ENCODE measurements around the gene CDC123.
"Not testable (repeated sequence)": the region's sequence is repeated elsewhere in the genome, so short reads cannot be mapped to it uniquely, and the experiment has no call there.

CDC123 gene

GRCh38 chr10:12269056-12269455, 73.1 kb downstream of the CDC123 start:
- Histone ChIP-seq H3K4me1 (ENCODE audit: insufficient read depth, low read length) (peaks cover 3% of the 10 kb centered on the region; the same call in 1 of the 2 replicates), H3K27me3 (ENCODE audit: insufficient read depth, low read length) (no peaks in the 10 kb centered on the region), H3K9me3 (ENCODE audit: insufficient read depth, low read depth, low read length) (no peaks in the 10 kb centered on the region), H3K36me3 (ENCODE audit: insufficient read depth, low read depth, low read length) (no peaks in the 10 kb centered on the region), H3K27ac (ENCODE audit: low read length) (no peak overlapping the region), H3K9ac (ENCODE audit: low read depth, low read length) (no peak overlapping the region), H3K4me3 (ENCODE audit: low read length) (no peak overlapping the region)

DNA sequence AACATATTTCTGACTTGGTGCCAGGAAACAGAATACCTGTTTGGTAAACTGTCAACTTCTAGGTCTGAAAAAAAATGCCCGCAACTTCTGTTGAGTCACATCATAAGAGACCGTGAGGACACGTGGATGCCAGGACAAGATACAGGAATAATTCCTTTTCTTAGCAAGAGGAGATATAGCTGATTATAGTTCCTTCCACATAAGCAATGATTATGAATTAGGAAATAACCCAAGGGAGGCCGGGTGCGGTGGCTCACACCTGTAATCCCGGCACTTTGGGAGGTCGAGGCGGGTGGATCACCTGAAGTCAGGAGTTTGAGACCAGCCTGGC, 75.2 kb downstream of the CDC123 start:
- Histone ChIP-seq H3K27ac (ENCODE audit: low read length) (no peak overlapping the region), H3K36me3 (ENCODE audit: insufficient read depth, low read depth, low read length) (no peaks in the 10 kb centered on the region), H3K4me3 (ENCODE audit: low read length) (no peak overlapping the region), H3K9ac (ENCODE audit: low read depth, low read length) (no peak overlapping the region), H3K4me1 (ENCODE audit: insufficient read depth, low read length) (no peaks in the 10 kb centered on the region), H3K27me3 (ENCODE audit: insufficient read depth, low read length) (no peaks in the 10 kb centered on the region), H3K9me3 (ENCODE audit: insufficient read depth, low read depth, low read length) (no peaks in the 10 kb centered on the region)

GRCh38 chr10:12277862-12278261, 81.9 kb downstream of the CDC123 start:
- not testable (repeated sequence) for H3K4me3 ChIP-seq (ENCODE audit: low read length); H3K36me3 ChIP-seq (ENCODE audit: insufficient read depth, low read depth, low read length); H3K4me1 ChIP-seq (ENCODE audit: insufficient read depth, low read length); H3K9ac ChIP-seq (ENCODE audit: low read depth, low read length); H3K27me3 ChIP-seq (ENCODE audit: insufficient read depth, low read length); H3K27ac ChIP-seq (ENCODE audit: low read length); H3K9me3 ChIP-seq (ENCODE audit: insufficient read depth, low read depth, low read length)

DNA sequence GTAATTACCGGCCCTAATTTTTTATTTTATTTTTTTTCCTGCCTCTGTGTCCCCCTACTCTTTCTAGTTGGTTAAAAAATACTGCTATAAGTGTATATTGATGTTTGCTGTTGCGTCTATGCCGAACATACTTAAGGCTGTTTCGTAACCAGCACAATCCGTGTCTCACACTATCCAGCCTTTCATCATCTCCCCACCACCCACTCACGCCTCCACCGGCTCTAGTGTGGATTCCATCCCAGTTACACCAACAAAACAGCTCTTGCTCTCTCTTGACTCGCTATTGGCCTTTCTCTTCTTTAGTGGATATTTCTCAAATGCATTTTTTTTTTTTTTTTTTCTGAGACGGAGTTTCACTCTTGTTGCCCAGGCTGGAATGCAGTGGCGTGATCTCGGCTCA, 83.3 kb downstream of the CDC123 start:
- Histone ChIP-seq H3K36me3 (ENCODE audit: insufficient read depth, low read depth, low read length) (no peaks in the 10 kb centered on the region), H3K4me1 (ENCODE audit: insufficient read depth, low read length) (no peaks in the 10 kb centered on the region), H3K27me3 (ENCODE audit: insufficient read depth, low read length) (no peaks in the 10 kb centered on the region), H3K4me3 (ENCODE audit: low read length) (no peak overlapping the region), H3K9me3 (ENCODE audit: insufficient read depth, low read depth, low read length) (no peaks in the 10 kb centered on the region), H3K9ac (ENCODE audit: low read depth, low read length) (no peak overlapping the region), H3K27ac (ENCODE audit: low read length) (no peak overlapping the region)

GRCh38 chr10:12287772-12288171, 91.8 kb downstream of the CDC123 start:
- Histone ChIP-seq H3K27ac (ENCODE audit: low read length) (no peak overlapping the region), H3K9ac (ENCODE audit: low read depth, low read length) (no peak overlapping the region), H3K9me3 (ENCODE audit: insufficient read depth, low read depth, low read length) (no peaks in the 10 kb centered on the region)

DNA sequence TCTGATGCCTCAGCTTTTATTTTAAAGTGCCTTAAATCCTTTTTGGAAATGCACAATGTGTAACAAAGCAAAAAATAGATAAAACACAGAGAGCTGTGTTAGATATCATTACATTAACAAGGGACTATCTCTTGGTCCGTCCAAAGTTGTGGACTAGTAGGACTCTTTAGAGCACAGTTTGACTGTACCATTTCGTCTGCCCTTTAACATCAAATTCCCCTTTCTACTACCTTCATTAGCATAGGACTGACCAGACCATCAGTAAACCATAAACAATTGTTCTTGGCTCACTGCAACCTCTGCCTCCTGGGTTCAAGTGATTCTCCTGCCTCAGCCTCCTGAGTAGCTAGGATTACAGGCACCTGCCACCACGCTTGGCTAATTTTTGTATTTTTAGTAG, 101.8 kb downstream of the CDC123 start:
- H3K4me3 ChIP-seq (ENCODE audit: low read length); H3K9ac ChIP-seq (ENCODE audit: low read depth, low read length); H3K9me3 ChIP-seq (ENCODE audit: insufficient read depth, low read depth, low read length); H3K27me3 ChIP-seq (ENCODE audit: insufficient read depth, low read length); H3K27ac ChIP-seq (ENCODE audit: low read length); H3K4me1 ChIP-seq (ENCODE audit: insufficient read depth, low read length); H3K36me3 ChIP-seq (ENCODE audit: insufficient read depth, low read depth, low read length): not testable (repeated sequence)

More at GRCh38 chr10:12287772-12288171, 91.8 kb downstream of the CDC123 start:
- H3K36me3 ChIP-seq (ENCODE audit: insufficient read depth, low read depth, low read length) = no peaks in the 10 kb centered on the region
- no peaks in the 10 kb centered on the region for H3K27me3 ChIP-seq (ENCODE audit: insufficient read depth, low read length)
- H3K4me1 ChIP-seq (ENCODE audit: insufficient read depth, low read length) = no peaks in the 10 kb centered on the region
- no peak overlapping the region for H3K4me3 ChIP-seq (ENCODE audit: low read length)

DNA sequence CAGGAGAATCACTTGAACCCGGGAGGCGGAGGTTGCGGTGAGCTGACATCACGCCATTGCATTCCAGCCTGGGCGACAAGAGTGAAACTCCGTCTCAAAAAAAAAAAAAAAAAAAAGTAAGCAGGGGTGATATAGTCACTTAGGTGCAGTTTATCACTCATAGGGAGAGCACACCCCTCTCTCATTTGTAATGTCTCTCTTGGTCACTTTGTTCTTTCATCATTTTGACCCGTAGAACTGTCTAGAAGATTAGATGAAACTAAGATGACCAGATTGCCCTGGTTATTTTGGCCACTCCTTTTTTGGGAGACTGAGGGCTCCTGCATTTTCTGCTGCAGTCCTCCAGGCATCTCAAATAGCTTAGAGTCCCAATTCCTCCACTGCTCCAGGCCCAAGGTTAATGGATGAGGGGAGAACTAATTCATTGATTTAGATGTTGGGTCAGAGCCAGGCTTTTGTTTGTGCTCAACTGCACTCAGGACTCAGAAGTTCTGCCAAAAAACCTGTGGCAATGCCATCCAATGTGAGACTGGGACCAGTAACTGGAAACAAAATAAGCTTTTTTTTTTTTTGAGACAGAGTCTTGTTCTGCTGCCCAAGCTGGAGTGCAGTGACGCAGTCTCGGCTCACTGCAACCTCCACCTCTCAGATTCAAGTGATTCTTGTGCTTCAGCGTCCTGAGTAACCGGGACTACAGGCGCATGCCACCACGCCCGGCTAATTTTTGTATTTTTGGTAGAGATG, 103.4 kb downstream of the CDC123 start:
- H3K27me3 ChIP-seq (ENCODE audit: insufficient read depth, low read length) = no peaks in the 10 kb centered on the region
- no peak overlapping the region for H3K9ac ChIP-seq (ENCODE audit: low read depth, low read length)
- no peak overlapping the region for H3K27ac ChIP-seq (ENCODE audit: low read length)
- no peaks in the 10 kb centered on the region for H3K4me1 ChIP-seq (ENCODE audit: insufficient read depth, low read length)
- no peaks in the 10 kb centered on the region for H3K36me3 ChIP-seq (ENCODE audit: insufficient read depth, low read depth, low read length)
- H3K4me3 ChIP-seq (ENCODE audit: low read length) = no peak overlapping the region
- no peaks in the 10 kb centered on the region for H3K9me3 ChIP-seq (ENCODE audit: insufficient read depth, low read depth, low read length)

Data from iPS-20b (cell line).